Neural cell (in vitro differentiated cells): Measurements from ENCODE around the gene FPGS. TPM values are rescaled to one million over a fixed set of nuclear protein-coding genes. Genes with fewer than 3 reads are reported as not detected.

Source experiments
- H2AFZ ChIP-seq: fragments of 200-600, 300-800 bp; sonication (generic), shearing (Covaris generic); 2 replicates; pipeline ENCODE4 v1.6.0; 2014; ENCODE audit warnings: low read depth, mild to moderate bottlenecking, antibody characterized with exemption, low read length, moderate library complexity
- H3F3A ChIP-seq: fragments of 200-600 bp; shearing (Covaris generic); 2 replicates; pipeline ENCODE4 v1.6.1; 2016; ENCODE audit warnings: mild to moderate bottlenecking, moderate library complexity, mixed read lengths, antibody characterized with exemption, low read length; ENCODE audit not compliant: insufficient read depth, poor library complexity, severe bottlenecking
- H3K27ac ChIP-seq: fragments of 200-600, 300-800 bp; sonication (generic), shearing (Covaris generic); 2 replicates; pipeline ENCODE4 v1.5.1; 2014; ENCODE audit warnings: mild to moderate bottlenecking, low read length, moderate library complexity
- H3K27me3 ChIP-seq: fragments of 300-800, 200-600 bp; sonication (generic), shearing (Covaris generic); 2 replicates; pipeline ENCODE4 v1.6.0; 2014; ENCODE audit warnings: mild to moderate bottlenecking, low read depth, low read length, moderate library complexity; ENCODE audit not compliant: insufficient read depth
- H3K36me3 ChIP-seq: fragments of 300-800, 200-600 bp; sonication (generic), shearing (Covaris generic); 2 replicates; pipeline ENCODE4 v1.5.1; 2014; ENCODE audit warnings: mild to moderate bottlenecking, antibody characterized with exemption, low read length, moderate library complexity; ENCODE audit not compliant: insufficient read depth
- H3K4me2 ChIP-seq: fragments of 300-800, 200-600 bp; sonication (generic), shearing (Covaris generic); 2 replicates; pipeline ENCODE4 v1.6.0; 2014; ENCODE audit warnings: mild to moderate bottlenecking, low read length
- H3K4me3 ChIP-seq: fragments of 300-800, 200-600 bp; sonication (generic), shearing (Covaris generic); 2 replicates; pipeline ENCODE4 v1.5.1; 2014; ENCODE audit warnings: mild to moderate bottlenecking, low read length, moderate library complexity
- H3K79me2 ChIP-seq: fragments of 200-600 bp; shearing (Covaris generic); replicated peaks from 2 replicates; pipeline ENCODE4 v1.6.0; 2014; ENCODE audit warnings: mild to moderate bottlenecking, low read length, moderate library complexity; ENCODE audit not compliant: insufficient read depth
- H3K9ac ChIP-seq: fragments of 300-800, 200-600 bp; sonication (generic), shearing (Covaris generic); 2 replicates; pipeline ENCODE4 v1.6.1; 2016; ENCODE audit warnings: mild to moderate bottlenecking, low read length, mixed read lengths
- H3K9me2 ChIP-seq: fragments of 200-600 bp; shearing (Covaris generic); 2 replicates; pipeline ENCODE4 v1.6.1; 2016; ENCODE audit warnings: mild to moderate bottlenecking, low read length, mixed read lengths; ENCODE audit not compliant: insufficient read depth
- H3K9me3 ChIP-seq: fragments of 200-600, 300-800 bp; sonication (generic), shearing (Covaris generic); 2 replicates; pipeline ENCODE4 v1.6.1; 2016; ENCODE audit warnings: mild to moderate bottlenecking, mixed run types, low read length, moderate library complexity, mixed read lengths
- H4K20me1 ChIP-seq: fragments of 200-600 bp; shearing (Covaris generic); 2 replicates; pipeline ENCODE4 v1.6.1; 2016; ENCODE audit warnings: mild to moderate bottlenecking, mixed run types; ENCODE audit not compliant: insufficient read depth
- CTCF ChIP-seq: fragments of 450-650 bp; IDR thresholded peaks from 2 replicates; pipeline ENCODE4 v1.5.1; 2014; ENCODE audit warnings: antibody characterized with exemption, mild to moderate bottlenecking, moderate library complexity; ENCODE audit not compliant: poor library complexity, severe bottlenecking
- EP300 ChIP-seq: fragments of 450-650 bp; conservative IDR thresholded peaks from 2 replicates; pipeline ENCODE4 v1.6.1; 2014; ENCODE audit warnings: antibody characterized with exemption, mild to moderate bottlenecking, moderate library complexity; ENCODE audit not compliant: poor library complexity, severe bottlenecking
- EZH2 ChIP-seq: fragments of 200-600, 300-800 bp; shearing (Covaris generic), sonication (generic); IDR thresholded peaks from 2 replicates; pipeline ENCODE4 v1.6.1; 2014; ENCODE audit warnings: antibody characterized with exemption, low read length, borderline replicate concordance, mild to moderate bottlenecking; ENCODE audit not compliant: insufficient read depth, poor library complexity, severe bottlenecking
- MXI1 ChIP-seq: fragments of 450-650 bp; conservative IDR thresholded peaks from 2 replicates; pipeline ENCODE4 v1.6.1; 2014; ENCODE audit warnings: antibody characterized with exemption, mild to moderate bottlenecking; ENCODE audit not compliant: poor library complexity, severe bottlenecking
- POLR2AphosphoS5 ChIP-seq: IDR thresholded peaks from 2 replicates; pipeline ENCODE4 v1.6.1; 2012
- RAD21 ChIP-seq: fragments of 450-650 bp; conservative IDR thresholded peaks from 2 replicates; pipeline ENCODE4 v1.6.1; 2014; ENCODE audit warnings: antibody characterized with exemption, mild to moderate bottlenecking, moderate library complexity
- REST ChIP-seq: IDR thresholded peaks from 2 replicates; pipeline ENCODE4 v1.6.1; 2012; ENCODE audit warnings: borderline replicate concordance
- SMC3 ChIP-seq: fragments of 450-650 bp; conservative IDR thresholded peaks from 2 replicates; pipeline ENCODE4 v1.6.1; 2014; ENCODE audit warnings: antibody characterized with exemption, mild to moderate bottlenecking, moderate library complexity; ENCODE audit not compliant: poor library complexity
- TAF1 ChIP-seq: IDR thresholded peaks from 2 replicates; pipeline ENCODE4 v1.6.1; 2012; ENCODE audit warnings: low read depth
- polyA plus RNA-seq: library from polyadenylated mRNA; depleted of rRNA; stranded (reverse); fragments of >200 nt; gene quantifications from 2 replicates; pipeline ENCODE4 v1.2.3, GENCODE V29; 2014

FPGS gene
- polyA plus RNA-seq, 1 donor from 2014 or later = 38.4 TPM

- H3K36me3 ChIP-seq = no peaks in the 10 kb centered on the region
- no peak overlapping the region for H3K9ac ChIP-seq
- no peak overlapping the region for H2AFZ ChIP-seq
- H3K27ac ChIP-seq = no peak overlapping the region
- H3K4me3 ChIP-seq = no peak overlapping the region
- no peaks in the 10 kb centered on the region for H3K79me2 ChIP-seq
- no peaks in the 10 kb centered on the region for H3F3A ChIP-seq
- no peaks in the 10 kb centered on the region for H4K20me1 ChIP-seq
- H3K9me3 ChIP-seq = no peaks in the 10 kb centered on the region
- no peak overlapping the region for H3K4me2 ChIP-seq
- H3K27me3 ChIP-seq = no peaks in the 10 kb centered on the region
- TF ChIP-seq SMC3 (no peak), TAF1 (no peak), CTCF (no peak), EZH2 (no peak), RAD21 (no peak), EP300 (no peak), REST (no peak), MXI1 (no peak), POLR2AphosphoS5 (no peak)
- no peaks in the 10 kb centered on the region for H3K9me2 ChIP-seq
These were observed 50.9 kb downstream of the FPGS start for GRCh38 chr9:127853312-127854183.

GRCh38 chr9:127854184-127854806 lies 51.6 kb downstream of the FPGS start, which contains the start of gene ENG:
Gene ENG, minus strand, starts transcription at chr9:127854658. Its CDS starts 303 bp downstream, at chr9:127854355.
- Histone ChIP-seq H4K20me1 (no peaks in the 10 kb centered on the region), H3K27ac (no peak within 1 kb of the TSS), H3K9me3 (no peaks in the 10 kb centered on the region), H3K9ac (no peak within 1 kb of the TSS), H3K4me2 (no peak within 1 kb of the TSS), H3K27me3 (no peaks in the 10 kb centered on the region), H3K36me3 (no peaks in the 10 kb centered on the region), H2AFZ (no peak within 1 kb of the TSS), H3F3A (no peaks in the 10 kb centered on the region), H3K4me3 (no peak within 1 kb of the TSS), H3K9me2 (no peaks in the 10 kb centered on the region), H3K79me2 (no peaks in the 10 kb centered on the region)
- TF ChIP-seq POLR2AphosphoS5 = no peak
- TF ChIP-seq TAF1 = no peak
- TF ChIP-seq EP300 = no peak
- TF ChIP-seq SMC3 = no peak
- TF ChIP-seq MXI1 = no peak
- no peak for TF ChIP-seq REST
- no peak for TF ChIP-seq CTCF
- TF ChIP-seq RAD21 = no peak
- no peak for TF ChIP-seq EZH2
